ENCODE results near the gene TSC22D3. TPM values are rescaled to one million over a fixed set of nuclear protein-coding genes. Genes with fewer than 3 reads are reported as not detected.

TSC22D3 gene
- total RNA-seq, 1 experiment from 2014 or later, result 57.7 TPM

- no peak for DNase-seq (ENCODE audit: extremely low read depth, low read depth)
These were observed 108.7 kb downstream of the TSC22D3 start for GRCh38 chrX:107666931-107667330.

Other genes with a start within 250 kb of the TSC22D3 start
- 82.5 and 104 TPM in 2 replicates for gene PRPS1, start 147.3 kb downstream of the TSC22D3 start, total RNA-seq (2014; rRNA removed; shearing (Covaris generic))
- not detected in 2 replicates for gene NCBP2L, start 1.9 kb upstream of the TSC22D3 start, total RNA-seq (2014; rRNA removed; shearing (Covaris generic))
- gene MID2, start 50.1 kb upstream of the TSC22D3 start, total RNA-seq (2014; rRNA removed; shearing (Covaris generic)), result 2.7 and 3.1 TPM in 2 replicates
- not detected in 2 replicates for gene TEX13B, start 206.6 kb upstream of the TSC22D3 start, total RNA-seq (2014; rRNA removed; shearing (Covaris generic))